Esophagus squamous epithelium (tissue), 5 donors: ENCODE results near the gene SYPL1. TPM values are rescaled to one million over a fixed set of nuclear protein-coding genes. Genes with fewer than 3 reads are reported as not detected.

Experiments
- DNase-seq: peaks from one replicate; lab custom pipeline; 2025; lab: John Stamatoyannopoulos, UW
- H3K27ac ChIP-seq, 4 donors: fragments of 200-600 bp; sonication (generic); one replicate each; pipeline ENCODE4 v1.5.1; 2016 to 2019; ENCODE audit warnings: mild to moderate bottlenecking in 1 of 4
- H3K27me3 ChIP-seq, 4 donors: fragments of 200-600 bp; sonication (generic); 1 replicate in 3 of 4; 2 replicates in 1 of 4; pipeline versions ENCODE4 v1.5.1 to v1.6.0; 2017 to 2021; ENCODE audit warnings: antibody characterized with exemption in 1 of 4
- H3K36me3 ChIP-seq, 3 donors: fragments of 200-600 bp; sonication (generic); one replicate each; pipeline ENCODE4 v1.5.1; 2016 to 2019
- H3K4me1 ChIP-seq, 3 donors: fragments of 200-600 bp; sonication (generic); one replicate each; pipeline ENCODE4 v1.5.1; 2017 to 2019
- H3K4me3 ChIP-seq, 4 donors: fragments of 200-600 bp; sonication (generic); 1 replicate in 3 of 4; 2 replicates in 1 of 4; pipeline ENCODE4 v1.5.1; 2016 to 2019; ENCODE audit warnings: mild to moderate bottlenecking in 2 of 4, moderate library complexity in 1 of 4
- H3K9me3 ChIP-seq, 3 donors: fragments of 200-600 bp; sonication (generic); one replicate each; pipeline ENCODE4 v1.5.1; 2016 to 2019
- CTCF ChIP-seq, 6 experiments: fragments of 450-650 bp in 4 of 6; fragments of 200-600 bp in 2 of 6; sonication (generic) in 2 of 6; IDR thresholded peaks; one replicate each; pipeline ENCODE4 v1.5.1; 2016 to 2019; ENCODE audit warnings: antibody characterized with exemption in 6 of 6, mild to moderate bottlenecking in 4 of 6, moderate library complexity in 4 of 6
- POLR2A ChIP-seq, 4 donors: fragments of 450-650 bp; IDR thresholded peaks; one replicate each; pipeline ENCODE4 v1.6.1; 2017; ENCODE audit warnings: antibody characterized with exemption in 4 of 4, mild to moderate bottlenecking in 4 of 4, moderate library complexity in 3 of 4
- WGBS, 2 donors: methylation state at CpG; one replicate each; pipeline ENCODE4 v1.1.5; 2018; 5-methylcytosine and 5-hydroxymethylcytosine counted together
- intact Hi-C: fragments of 100-400 bp; cut with DNase I; formaldehyde crosslinking; loops from one replicate; pipeline ENCODE4 v1.15.0; 2022
- total RNA-seq, 4 donors: library from RNA; depleted of rRNA; stranded (reverse); fragments of >200 nt; gene quantifications; one replicate each; pipeline ENCODE4 v1.1.0, GENCODE V29; 2016
- donor health status: DM: yes; HTN: yes; CAD: no.

Gene SYPL1
- total RNA-seq, 4 donors from 2014 or later: 105 to 170 (median 148) TPM

- intact Hi-C loops: no loop called here
- TF ChIP-seq CTCF (IDR thresholded peaks at IDR 0.05) (no peak), POLR2A (IDR thresholded peaks at IDR 0.05) (no peak)
- Histone ChIP-seq H3K36me3 (no peaks in the 10 kb centered on the region), H3K27me3 (no peaks in the 10 kb centered on the region), H3K4me3 (no peak overlapping the region), H3K27ac (no peak overlapping the region), H3K4me1 (peaks cover 0 to 7% (median 0%) of the 10 kb centered on the region in 3 donors), H3K9me3 (no peaks in the 10 kb centered on the region)
- 90 to 100% methylated on average over 1 of the region's 1 CpG for WGBS, 2 donors
- DNase-seq: no peak
These were observed 16.7 kb upstream of the SYPL1 start for GRCh38 chr7:106128836-106129235.

GRCh38 chr7:106127984-106128780 lies 16.1 kb upstream of the SYPL1 start:
- H3K27me3 ChIP-seq: no peaks in the 10 kb centered on the region
- 75 to 77% methylated on average over 5 of the region's 5 CpGs for WGBS, 2 donors
- peaks cover 0 to 7% (median 0%) of the 10 kb centered on the region in 3 donors for H3K4me1 ChIP-seq
- DNase-seq: no peak
- intact Hi-C loops: no loop called here
- TF ChIP-seq CTCF (IDR thresholded peaks at IDR 0.05): no peak
- no peak for TF ChIP-seq POLR2A (IDR thresholded peaks at IDR 0.05)
- no peak overlapping the region for H3K27ac ChIP-seq
- H3K36me3 ChIP-seq: no peaks in the 10 kb centered on the region
- no peak overlapping the region for H3K4me3 ChIP-seq
- H3K9me3 ChIP-seq: no peaks in the 10 kb centered on the region

GRCh38 chr7:106126170-106126938 lies 14.2 kb upstream of the SYPL1 start:
- no peaks in the 10 kb centered on the region for H3K9me3 ChIP-seq
- no peak overlapping the region for H3K27ac ChIP-seq
- intact Hi-C loops: no loop called here
- TF ChIP-seq POLR2A (IDR thresholded peaks at IDR 0.05) (no peak), CTCF (IDR thresholded peaks at IDR 0.05) (no peak)
- H3K4me3 ChIP-seq: no peak overlapping the region
- 39 to 45% methylated on average over 7 of the region's 7 CpGs for WGBS, 2 donors
- no peaks in the 10 kb centered on the region for H3K27me3 ChIP-seq
- no peak for DNase-seq
- H3K36me3 ChIP-seq: no peaks in the 10 kb centered on the region
- peaks cover 0 to 7% (median 0%) of the 10 kb centered on the region in 3 donors for H3K4me1 ChIP-seq

- Histone ChIP-seq H3K4me3 (no peak overlapping the region), H3K27ac (no peak overlapping the region), H3K4me1 (peaks cover 0 to 7% (median 0%) of the 10 kb centered on the region in 3 donors), H3K9me3 (no peaks in the 10 kb centered on the region), H3K27me3 (no peaks in the 10 kb centered on the region), H3K36me3 (no peaks in the 10 kb centered on the region)
- WGBS, 2 donors: 60 to 64% methylated on average over 4 of the region's 4 CpGs
- TF ChIP-seq POLR2A (IDR thresholded peaks at IDR 0.05) (no peak), CTCF (IDR thresholded peaks at IDR 0.05) (no peak)
- intact Hi-C loops: no loop called here
- DNase-seq: no peak
These were observed 13.3 kb upstream of the SYPL1 start for GRCh38 chr7:106125417-106125816.

- 67 to 77% methylated on average over 1 of the region's 1 CpG for WGBS, 2 donors
- Histone ChIP-seq H3K36me3 (no peaks in the 10 kb centered on the region), H3K27me3 (no peaks in the 10 kb centered on the region), H3K4me3 (no peak overlapping the region), H3K27ac (no peak overlapping the region), H3K9me3 (no peaks in the 10 kb centered on the region), H3K4me1 (peaks cover 0 to 7% (median 0%) of the 10 kb centered on the region in 3 donors)
- DNase-seq: no peak
- intact Hi-C loops: no loop called here
- no peak for TF ChIP-seq POLR2A (IDR thresholded peaks at IDR 0.05)
- no peak for TF ChIP-seq CTCF (IDR thresholded peaks at IDR 0.05)
These were observed 12.1 kb upstream of the SYPL1 start for GRCh38 chr7:106124186-106124585.
